ENCODE results near the gene CEP83.

DNA sequence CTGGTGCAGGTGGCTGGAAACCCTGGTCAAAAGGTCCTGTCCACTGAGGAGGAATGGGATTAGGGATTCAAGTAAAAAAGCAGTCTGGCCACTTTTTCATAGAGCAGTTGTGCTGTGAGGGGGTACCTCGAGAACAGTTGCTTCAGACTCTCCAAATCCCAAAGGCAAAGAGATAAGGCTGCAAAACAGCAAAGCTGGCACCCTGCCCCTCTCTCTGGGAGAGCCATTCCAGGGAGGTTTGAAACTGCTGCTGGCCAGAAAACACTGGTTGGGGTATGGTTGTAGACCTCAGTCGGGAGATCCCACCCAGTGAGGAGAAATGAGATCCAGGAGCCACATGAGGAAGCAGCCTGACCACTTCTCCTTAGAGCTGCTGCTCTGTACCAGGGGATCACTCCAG, 137.3 kb downstream of the CEP83 start:
- TF ChIP-seq ZNF274 (IDR thresholded peaks at IDR 0.05; ENCODE audit: low read depth, low read length) = no peak
- no peak for TF ChIP-seq YY1 (IDR thresholded peaks at IDR 0.05; ENCODE audit: insufficient read depth, insufficient read length)
- no peak for TF ChIP-seq SUZ12 (IDR thresholded peaks at IDR 0.05; ENCODE audit: extremely low read depth, insufficient read depth, insufficient read length)
